BJ (cell line): ENCODE measurements around the gene TTC33. TPM values are rescaled to one million over a fixed set of nuclear protein-coding genes. Genes with fewer than 3 reads are reported as not detected.

Source experiments
- CTCF ChIA-PET: fragments of 350-600 bp; formaldehyde crosslinking; extraction: SDS; loops from one replicate; lab custom pipeline; 2021; ENCODE audit warnings: antibody characterized with exemption, inconsistent platforms; lab: Yijun Ruan, JAX
- POLR2A ChIA-PET: fragments of 300-600 bp; sonication (Branson Sonifier 250); formaldehyde crosslinking; extraction: SDS; loops from one replicate; lab custom pipeline; 2021; ENCODE audit warnings: antibody characterized with exemption; lab: Charles Lee
- DNase-seq: peaks from one replicate; pipeline ENCODE4 v3.0.0-alpha.2; 2011; ENCODE audit warnings: low read depth
- H3K27me3 ChIP-seq: 2 replicates; pipeline ENCODE4 v1.6.0; 2011; ENCODE audit warnings: low read length; ENCODE audit not compliant: control insufficient read depth, insufficient read depth
- H3K36me3 ChIP-seq: 2 replicates; pipeline ENCODE4 v1.5.1; 2011; ENCODE audit warnings: low read length; ENCODE audit not compliant: control insufficient read depth, insufficient read depth
- H3K4me3 ChIP-seq: 2 replicates; pipeline ENCODE4 v1.5.1; 2011; ENCODE audit warnings: low read depth, mild to moderate bottlenecking, control low read depth, low read length
- polyA plus RNA-seq: library from polyadenylated mRNA; depleted of rRNA; stranded (reverse); fragments of >200 nt; gene quantifications from 2 replicates; pipeline ENCODE4 v1.2.3, GENCODE V29; 2011
- TF ChIP-seq, protein P1 (sequence below): IDR thresholded peaks from 2 replicates; pipeline ENCODE4 v1.5.1; 2011; ENCODE audit warnings: low read depth, mild to moderate bottlenecking, control low read depth, inconsistent platforms, low read length, moderate library complexity; ENCODE audit not compliant: insufficient read depth

The TTC33 gene
- polyA plus RNA-seq, 1 experiment, result 2.8 TPM

- DNase-seq, result no peak
- Histone ChIP-seq H3K36me3 (no peaks in the 10 kb centered on the region), H3K4me3 (no peak overlapping the region), H3K27me3 (no peaks in the 10 kb centered on the region)
- TF ChIP-seq, protein P1, sequence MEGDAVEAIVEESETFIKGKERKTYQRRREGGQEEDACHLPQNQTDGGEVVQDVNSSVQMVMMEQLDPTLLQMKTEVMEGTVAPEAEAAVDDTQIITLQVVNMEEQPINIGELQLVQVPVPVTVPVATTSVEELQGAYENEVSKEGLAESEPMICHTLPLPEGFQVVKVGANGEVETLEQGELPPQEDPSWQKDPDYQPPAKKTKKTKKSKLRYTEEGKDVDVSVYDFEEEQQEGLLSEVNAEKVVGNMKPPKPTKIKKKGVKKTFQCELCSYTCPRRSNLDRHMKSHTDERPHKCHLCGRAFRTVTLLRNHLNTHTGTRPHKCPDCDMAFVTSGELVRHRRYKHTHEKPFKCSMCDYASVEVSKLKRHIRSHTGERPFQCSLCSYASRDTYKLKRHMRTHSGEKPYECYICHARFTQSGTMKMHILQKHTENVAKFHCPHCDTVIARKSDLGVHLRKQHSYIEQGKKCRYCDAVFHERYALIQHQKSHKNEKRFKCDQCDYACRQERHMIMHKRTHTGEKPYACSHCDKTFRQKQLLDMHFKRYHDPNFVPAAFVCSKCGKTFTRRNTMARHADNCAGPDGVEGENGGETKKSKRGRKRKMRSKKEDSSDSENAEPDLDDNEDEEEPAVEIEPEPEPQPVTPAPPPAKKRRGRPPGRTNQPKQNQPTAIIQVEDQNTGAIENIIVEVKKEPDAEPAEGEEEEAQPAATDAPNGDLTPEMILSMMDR, result no peak
- ChIA-PET POLR2A (no interaction called here), CTCF (no interaction called here)
These were observed 128.1 kb downstream of the TTC33 start for GRCh38 chr5:40627706-40628105.

- CTCF ChIA-PET, result interaction anchor here (1.3 kb wide), 1 partner anchor 27 kb away, joined by 3 read pairs; no protein-coding TSS in a partner anchor
- no peaks in the 10 kb centered on the region for H3K27me3 ChIP-seq
- TF ChIP-seq, protein P1, result no peak
- H3K36me3 ChIP-seq, result no peaks in the 10 kb centered on the region
- H3K4me3 ChIP-seq, result no peak overlapping the region
- DNase-seq, result no peak
- POLR2A ChIA-PET, result no interaction called here
These were observed 129.0 kb downstream of the TTC33 start for GRCh38 chr5:40626801-40627200.

GRCh38 chr5:40623480-40624420 lies 132.0 kb downstream of the TTC33 start:
- no peaks in the 10 kb centered on the region for H3K27me3 ChIP-seq
- no peaks in the 10 kb centered on the region for H3K36me3 ChIP-seq
- TF ChIP-seq, protein P1, result no peak
- no peak for DNase-seq
- ChIA-PET CTCF (interaction anchor here (1.3 kb wide), 1 partner anchor 8 kb away, joined by 3 read pairs; no protein-coding TSS in a partner anchor), POLR2A (no interaction called here)
- H3K4me3 ChIP-seq, result no peak overlapping the region

DNA sequence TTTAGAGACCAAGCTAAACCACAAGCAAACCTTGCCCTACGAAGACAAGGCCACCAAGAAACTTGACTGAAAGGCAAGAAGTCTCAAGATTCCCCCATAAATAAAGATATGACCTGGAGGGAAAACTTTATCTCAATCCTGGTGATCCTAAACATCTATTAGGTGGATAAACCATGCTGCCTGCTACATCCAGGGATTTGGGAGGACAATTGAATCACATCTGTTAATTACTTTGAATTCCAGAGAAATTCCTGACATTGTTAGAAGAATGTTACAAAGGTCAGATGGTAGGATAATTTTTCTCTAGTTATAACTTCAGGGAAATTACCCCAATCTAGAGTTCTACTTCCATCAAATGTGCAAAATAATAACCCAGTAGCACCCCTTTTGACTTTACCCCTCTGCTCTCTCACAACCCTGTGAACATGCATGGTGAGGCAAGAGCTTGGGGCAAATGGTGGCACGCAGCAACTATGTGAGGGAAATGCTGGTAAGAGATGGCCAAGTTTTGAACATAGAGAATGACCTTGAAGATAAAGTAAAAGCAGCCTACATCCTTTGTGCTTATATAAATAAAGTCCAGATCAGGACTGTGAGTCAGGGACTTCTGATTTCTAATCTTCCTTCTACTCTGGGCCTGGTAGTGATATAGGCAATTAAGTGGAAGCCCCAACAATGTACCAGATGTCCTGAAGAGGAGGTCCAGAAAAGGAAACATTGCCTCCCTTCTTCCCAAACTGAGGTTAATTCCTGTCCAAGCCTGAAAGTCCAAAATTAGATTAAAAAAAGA lies 133.1 kb downstream of the TTC33 start:
- Histone ChIP-seq H3K36me3 (no peaks in the 10 kb centered on the region), H3K27me3 (no peaks in the 10 kb centered on the region), H3K4me3 (no peak overlapping the region)
- CTCF ChIA-PET, result interaction anchor here (1.3 kb wide), 1 partner anchor 9 kb away, joined by 3 read pairs; no protein-coding TSS in a partner anchor
- POLR2A ChIA-PET, result no interaction called here
- no peak for DNase-seq
- TF ChIP-seq, protein P1, result no peak

- ChIA-PET CTCF (no interaction called here), POLR2A (no interaction called here)
- DNase-seq, result no peak
These were observed 136.3 kb downstream of the TTC33 start for GRCh38 chr5:40619421-40619820.

More at GRCh38 chr5:40619421-40619820, 136.3 kb downstream of the TTC33 start:
- no peaks in the 10 kb centered on the region for H3K27me3 ChIP-seq
- no peaks in the 10 kb centered on the region for H3K36me3 ChIP-seq
- no peak overlapping the region for H3K4me3 ChIP-seq
- TF ChIP-seq, protein P1, result no peak
